ENCODE results near the gene HOXB3.

HOXB3 gene

GRCh38 chr17:48567209-48567608 lies 22.8 kb downstream of the HOXB3 start:
- DNase-seq: no peak

- DNase-seq: no peak
Measured at GRCh38 chr17:48566717-48567116, 23.3 kb downstream of the HOXB3 start.

- DNase-seq: no peak
Measured at GRCh38 chr17:48565925-48566710, 23.9 kb downstream of the HOXB3 start.

GRCh38 chr17:48565022-48565554 lies 25.0 kb downstream of the HOXB3 start:
- DNase-seq: no peak

GRCh38 chr17:48564188-48565021 lies 25.6 kb downstream of the HOXB3 start:
- no peak for DNase-seq

- DNase-seq: no peak
Measured at GRCh38 chr17:48563867-48564187, 26.2 kb downstream of the HOXB3 start.

GRCh38 chr17:48563385-48563838 lies 26.6 kb downstream of the HOXB3 start:
- no peak for DNase-seq

- no peak for DNase-seq
Measured at GRCh38 chr17:48562934-48563333, 27.1 kb downstream of the HOXB3 start.

- no peak for DNase-seq
Measured at GRCh38 chr17:48561884-48562810, 27.9 kb downstream of the HOXB3 start.

- no peak for DNase-seq
Measured at GRCh38 chr17:48559840-48560817, 29.9 kb downstream of the HOXB3 start.

- no peak for DNase-seq
Measured at GRCh38 chr17:48559122-48559839, 30.8 kb downstream of the HOXB3 start.

- no peak for DNase-seq
Measured at GRCh38 chr17:48558831-48559121, 31.3 kb downstream of the HOXB3 start.

GRCh38 chr17:48558057-48558830 lies 31.8 kb downstream of the HOXB3 start:
- no peak for DNase-seq

GRCh38 chr17:48556576-48557401 lies 33.3 kb downstream of the HOXB3 start:
- DNase-seq: no peak

- no peak for DNase-seq
Measured at GRCh38 chr17:48556229-48556575, 33.8 kb downstream of the HOXB3 start.

GRCh38 chr17:48555258-48556228 lies 34.5 kb downstream of the HOXB3 start:
- no peak for DNase-seq

GRCh38 chr17:48554412-48555257 lies 35.4 kb downstream of the HOXB3 start:
- no peak for DNase-seq
